ENCODE measurements around the gene SGTA.
"Not testable (repeated sequence)": the region's sequence is repeated elsewhere in the genome, so short reads cannot be mapped to it uniquely, and the experiment has no call there.

SGTA gene

GRCh38 chr19:2713170-2713569 lies 69.9 kb downstream of the SGTA start:
- DNase-seq (ENCODE audit: low spot score), result not testable (repeated sequence)

GRCh38 chr19:2711875-2712205 lies 71.2 kb downstream of the SGTA start:
- DNase-seq (ENCODE audit: low spot score), result no peak

GRCh38 chr19:2711172-2711874 lies 71.8 kb downstream of the SGTA start:
- DNase-seq (ENCODE audit: low spot score), result no peak

- no peak for DNase-seq (ENCODE audit: low spot score)
Observed at GRCh38 chr19:2706251-2706650, 76.8 kb downstream of the SGTA start.

Measured in kidney capillary endothelial cell (primary cell).